Memory B cell (primary cell): ENCODE results near the gene SCN1B.

Experiments used
- ATAC-seq: fragments of 150-1000 bp; cut with Tn5 transposase; 2 replicates; pipeline ENCODE4 v1.10.0; 2021; ENCODE audit warnings: low read depth, mild to moderate bottlenecking, moderate library complexity
- DNase-seq, 2 donors: peaks; one replicate each; pipeline ENCODE4 v3.0.0; 2022; ENCODE audit warnings: low spot score in 2 of 2
- H3K27ac Mint-ChIP-seq: one replicate; pipeline ENCODE4 v1.8.0; 2022; ENCODE audit warnings: mild to moderate bottlenecking, moderate library complexity, mixed read lengths
- H3K27me3 Mint-ChIP-seq: one replicate; pipeline ENCODE4 v1.8.0; 2022; ENCODE audit warnings: mixed read lengths
- H3K36me3 Mint-ChIP-seq: one replicate; pipeline ENCODE4 v1.8.0; 2022; ENCODE audit warnings: mild to moderate bottlenecking, mixed read lengths
- H3K4me1 Mint-ChIP-seq: one replicate; pipeline ENCODE4 v1.8.0; 2022; ENCODE audit warnings: mixed read lengths
- H3K4me3 Mint-ChIP-seq: one replicate; pipeline ENCODE4 v1.8.0; 2022; ENCODE audit warnings: mild to moderate bottlenecking, moderate library complexity, mixed read lengths
- H3K9me3 Mint-ChIP-seq: one replicate; pipeline ENCODE4 v1.8.0; 2022; ENCODE audit warnings: mixed read lengths

SCN1B gene

DNA sequence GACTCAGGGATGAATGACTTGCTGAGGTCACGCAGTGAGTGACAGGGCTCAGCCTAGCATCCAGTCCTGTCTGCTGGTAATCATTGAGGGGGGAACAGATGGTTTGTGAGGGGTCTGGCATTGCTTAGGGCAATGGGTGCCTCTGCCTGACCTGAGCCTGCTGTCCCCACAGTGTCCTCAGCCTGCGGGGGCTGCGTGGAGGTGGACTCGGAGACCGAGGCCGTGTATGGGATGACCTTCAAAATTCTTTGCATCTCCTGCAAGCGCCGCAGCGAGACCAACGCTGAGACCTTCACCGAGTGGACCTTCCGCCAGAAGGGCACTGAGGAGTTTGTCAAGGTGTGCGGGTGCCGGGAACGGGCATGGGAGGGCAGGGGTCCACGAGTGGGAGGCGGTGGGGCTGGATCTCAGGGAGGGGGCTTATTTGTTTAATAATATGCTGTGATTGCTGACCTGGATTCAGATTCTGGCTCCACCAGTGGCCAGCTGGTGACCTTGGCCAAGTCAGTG lies 2.1 kb downstream of the SCN1B start:
- H3K4me3 Mint-ChIP-seq: no peak overlapping the region
- peaks cover 14% of the 10 kb centered on the region for H3K4me1 Mint-ChIP-seq
- no peaks in the 10 kb centered on the region for H3K9me3 Mint-ChIP-seq
- DNase-seq (no peak), ATAC-seq (no peak)
- H3K36me3 Mint-ChIP-seq: peaks cover 3% of the 10 kb centered on the region
- H3K27ac Mint-ChIP-seq: no peak overlapping the region
- H3K27me3 Mint-ChIP-seq: peaks cover 17% of the 10 kb centered on the region

DNA sequence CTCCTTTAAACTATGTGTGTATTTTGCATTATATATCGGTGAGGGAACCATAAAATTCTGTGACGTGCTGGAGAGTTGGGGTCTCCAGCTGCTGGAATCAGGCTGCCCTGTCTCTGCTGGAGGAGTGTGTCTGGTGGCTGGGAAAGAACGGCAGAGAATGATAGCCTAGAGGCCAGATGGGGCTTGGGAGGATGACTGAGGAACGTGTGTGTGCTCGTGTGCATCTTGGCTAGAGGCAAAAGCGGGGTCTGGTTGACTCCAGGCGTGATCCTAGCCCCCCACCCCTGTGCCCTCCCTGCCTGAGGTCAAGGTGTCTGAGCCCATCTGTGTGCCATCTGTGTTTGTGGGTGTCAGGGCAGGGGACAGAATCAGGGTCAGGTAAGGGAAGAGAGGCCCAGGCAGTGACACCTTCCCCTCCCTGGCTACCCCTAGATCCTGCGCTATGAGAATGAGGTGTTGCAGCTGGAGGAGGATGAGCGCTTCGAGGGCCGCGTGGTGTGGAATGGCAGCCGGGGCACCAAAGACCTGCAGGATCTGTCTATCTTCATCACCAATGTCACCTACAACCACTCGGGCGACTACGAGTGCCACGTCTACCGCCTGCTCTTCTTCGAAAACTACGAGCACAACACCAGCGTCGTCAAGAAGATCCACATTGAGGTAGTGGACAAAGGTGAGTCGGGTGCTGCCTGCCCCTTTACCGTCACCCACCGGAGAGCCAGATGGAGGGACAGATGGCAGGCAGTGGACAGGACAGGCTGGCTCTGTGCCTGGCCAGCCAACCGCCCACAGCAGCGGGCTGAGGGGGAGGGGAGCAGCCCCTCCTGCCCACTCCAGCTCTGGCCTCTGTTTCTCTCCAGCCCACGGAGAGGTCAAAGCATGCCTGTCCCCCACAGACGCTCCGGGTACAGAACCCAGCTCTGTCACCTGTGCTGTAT lies 3.1 kb downstream of the SCN1B start:
- ATAC-seq (no peak), DNase-seq (no peak)
- peaks cover 21% of the 10 kb centered on the region for H3K4me1 Mint-ChIP-seq
- H3K9me3 Mint-ChIP-seq: no peaks in the 10 kb centered on the region
- H3K27ac Mint-ChIP-seq: no peak overlapping the region
- H3K36me3 Mint-ChIP-seq: peaks cover 2% of the 10 kb centered on the region
- peaks cover 16% of the 10 kb centered on the region for H3K27me3 Mint-ChIP-seq
- H3K4me3 Mint-ChIP-seq: no peak overlapping the region

DNA sequence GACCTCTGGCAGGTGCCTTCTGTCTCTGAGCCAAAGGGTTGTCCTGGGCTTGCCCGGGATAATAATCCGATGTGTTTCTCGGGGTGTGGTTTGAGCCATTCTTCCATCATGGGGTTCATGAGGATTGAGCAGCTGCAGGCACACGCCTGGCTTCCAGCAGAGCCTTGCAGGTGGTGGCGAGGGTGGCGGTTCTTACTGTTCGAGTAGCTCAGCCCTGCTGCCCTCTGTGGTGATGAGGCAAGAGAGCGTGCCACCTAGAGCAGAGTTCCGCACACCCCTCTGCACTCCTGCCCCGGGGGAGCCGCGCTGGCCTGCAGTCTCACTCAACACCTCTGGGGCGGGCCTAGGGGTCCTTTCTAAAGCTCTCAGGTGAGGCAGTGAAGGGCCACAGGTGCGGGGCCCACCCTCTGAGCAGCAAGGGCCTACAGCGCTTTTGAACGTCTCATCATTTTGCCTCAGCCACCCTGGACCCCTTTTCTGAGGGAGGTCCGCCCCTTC lies 3.8 kb downstream of the SCN1B start:
- Mint-ChIP-seq H3K4me3 (no peak overlapping the region), H3K4me1 (peaks cover 25% of the 10 kb centered on the region), H3K36me3 (no peaks in the 10 kb centered on the region), H3K27me3 (peaks cover 14% of the 10 kb centered on the region), H3K9me3 (no peaks in the 10 kb centered on the region), H3K27ac (no peak overlapping the region)
- ATAC-seq (no peak), DNase-seq (no peak)

DNA sequence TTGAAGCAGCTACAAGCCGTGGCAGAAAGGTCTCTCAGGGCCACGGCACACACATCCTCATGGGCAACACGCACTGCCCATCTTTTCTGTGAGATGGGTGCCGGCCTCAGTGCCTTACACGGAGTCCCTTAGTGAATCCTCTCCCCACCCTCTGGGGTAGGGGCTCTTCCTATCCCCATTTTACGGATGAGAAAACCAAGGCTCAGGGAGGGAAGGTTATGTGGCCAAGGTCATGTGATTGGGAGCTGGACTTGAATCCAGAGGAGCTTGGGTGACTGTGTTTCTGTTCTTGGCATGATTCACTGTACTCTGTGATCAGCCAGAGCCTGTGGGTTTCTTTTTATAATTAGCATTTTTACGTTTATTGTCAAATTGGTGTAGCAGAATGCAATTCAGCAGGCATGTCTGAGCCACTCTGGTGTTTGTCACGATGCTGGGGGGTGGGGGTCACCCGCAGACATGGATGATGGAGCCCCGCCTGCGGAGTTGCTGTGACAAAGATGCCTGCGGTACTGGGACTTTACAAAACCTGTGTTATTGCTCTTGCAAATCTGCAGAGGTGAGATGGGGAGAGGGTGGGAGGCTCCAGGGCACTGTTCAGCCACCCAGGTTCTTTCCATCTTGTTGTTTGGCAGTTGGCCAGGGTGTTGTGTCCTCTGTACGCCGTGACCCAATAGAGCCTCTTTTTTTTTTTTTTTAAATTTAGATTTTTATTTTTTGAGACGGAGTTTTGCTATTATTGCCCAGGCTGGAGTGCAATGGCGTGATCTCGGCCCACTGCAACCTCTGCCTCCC lies 4.5 kb downstream of the SCN1B start:
- Mint-ChIP-seq H3K27me3 (peaks cover 12% of the 10 kb centered on the region), H3K27ac (no peak overlapping the region), H3K9me3 (no peaks in the 10 kb centered on the region), H3K4me1 (peaks cover 24% of the 10 kb centered on the region), H3K36me3 (no peaks in the 10 kb centered on the region), H3K4me3 (no peak overlapping the region)
- no peak for ATAC-seq
- no peak for DNase-seq

- H3K27ac Mint-ChIP-seq: no peak overlapping the region
- no peaks in the 10 kb centered on the region for H3K36me3 Mint-ChIP-seq
- ATAC-seq: peak; percentile 80
- peaks cover 18% of the 10 kb centered on the region for H3K27me3 Mint-ChIP-seq
- H3K4me1 Mint-ChIP-seq: peaks cover 30% of the 10 kb centered on the region
- no peaks in the 10 kb centered on the region for H3K9me3 Mint-ChIP-seq
- peak overlapping the region; percentile 29 for H3K4me3 Mint-ChIP-seq
- no peak for DNase-seq
Observed at GRCh38 chr19:35037716-35038622, 7.7 kb downstream of the SCN1B start.

DNA sequence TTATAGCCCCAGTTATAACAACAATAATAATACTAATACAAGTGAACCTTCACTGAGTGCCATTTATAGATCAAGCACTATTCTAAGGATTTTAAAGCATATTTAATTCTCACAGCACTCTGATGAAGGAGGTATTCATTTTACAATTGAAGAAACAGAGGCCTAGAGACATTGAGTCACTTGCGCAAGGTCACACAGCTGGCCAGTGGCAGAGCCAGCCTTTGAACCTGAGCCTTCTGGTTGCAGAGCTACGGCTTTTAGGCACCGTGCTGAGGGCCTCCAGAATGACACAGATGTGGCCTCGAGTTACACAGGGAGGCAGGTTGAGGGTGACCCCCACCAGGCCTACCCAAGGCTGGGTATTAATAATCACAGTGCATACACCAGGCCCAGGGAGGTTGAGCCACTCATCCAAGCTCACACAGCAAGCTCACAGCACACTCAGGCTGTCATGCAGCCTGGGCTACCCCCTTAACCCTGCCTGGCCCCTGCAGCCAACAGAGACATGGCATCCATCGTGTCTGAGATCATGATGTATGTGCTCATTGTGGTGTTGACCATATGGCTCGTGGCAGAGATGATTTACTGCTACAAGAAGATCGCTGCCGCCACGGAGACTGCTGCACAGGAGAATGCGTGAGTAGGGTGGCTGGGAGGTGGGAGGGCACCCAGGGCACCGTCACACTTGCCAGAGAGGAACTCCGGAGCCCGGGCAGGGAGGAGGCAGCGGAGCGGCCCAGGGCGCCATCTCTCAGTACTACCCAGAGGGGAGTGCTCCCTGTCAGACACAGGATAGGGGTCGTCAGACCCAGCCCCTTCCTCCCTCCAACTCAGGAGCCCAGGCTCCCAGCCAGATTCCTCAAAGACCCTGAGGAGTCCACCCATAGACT lies 8.6 kb downstream of the SCN1B start:
- Mint-ChIP-seq H3K27me3 (peaks cover 18% of the 10 kb centered on the region), H3K36me3 (no peaks in the 10 kb centered on the region), H3K4me1 (peaks cover 30% of the 10 kb centered on the region), H3K9me3 (no peaks in the 10 kb centered on the region), H3K27ac (no peak overlapping the region), H3K4me3 (peak overlapping the region; percentile 65)
- DNase-seq (no peak), ATAC-seq (peak; percentile 60)

- peaks cover 27% of the 10 kb centered on the region for H3K27me3 Mint-ChIP-seq
- H3K4me3 Mint-ChIP-seq: peak overlapping the region; percentile 79
- DNase-seq (no peak), ATAC-seq (no peak)
- H3K27ac Mint-ChIP-seq: no peak overlapping the region
- no peaks in the 10 kb centered on the region for H3K9me3 Mint-ChIP-seq
- H3K4me1 Mint-ChIP-seq: peaks cover 37% of the 10 kb centered on the region
- H3K36me3 Mint-ChIP-seq: no peaks in the 10 kb centered on the region
Observed at GRCh38 chr19:35039881-35040825, 9.9 kb downstream of the SCN1B start.

GRCh38 chr19:35040826-35041547 lies 10.7 kb downstream of the SCN1B start:
- Mint-ChIP-seq H3K27ac (no peak overlapping the region), H3K36me3 (no peaks in the 10 kb centered on the region), H3K9me3 (no peaks in the 10 kb centered on the region), H3K4me3 (peak overlapping the region; percentile 79), H3K4me1 (peaks cover 44% of the 10 kb centered on the region), H3K27me3 (peaks cover 28% of the 10 kb centered on the region)
- ATAC-seq (no peak), DNase-seq (no peak)

- Mint-ChIP-seq H3K27ac (no peak within 1 kb of the TSS), H3K36me3 (no peaks in the 10 kb centered on the region), H3K27me3 (peaks cover 28% of the 10 kb centered on the region), H3K4me1 (peaks cover 44% of the 10 kb centered on the region), H3K9me3 (no peaks in the 10 kb centered on the region), H3K4me3 (peak within 1 kb of the TSS; percentile 79)
- ATAC-seq (no peak), DNase-seq (no peak)
Observed at GRCh38 chr19:35041548-35042055, 11.3 kb downstream of the SCN1B start, which contains the start of gene HPN. Gene HPN (plus strand): TSS chr19:35041721. CDS start chr19:35042507, 786 bp downstream.

DNA sequence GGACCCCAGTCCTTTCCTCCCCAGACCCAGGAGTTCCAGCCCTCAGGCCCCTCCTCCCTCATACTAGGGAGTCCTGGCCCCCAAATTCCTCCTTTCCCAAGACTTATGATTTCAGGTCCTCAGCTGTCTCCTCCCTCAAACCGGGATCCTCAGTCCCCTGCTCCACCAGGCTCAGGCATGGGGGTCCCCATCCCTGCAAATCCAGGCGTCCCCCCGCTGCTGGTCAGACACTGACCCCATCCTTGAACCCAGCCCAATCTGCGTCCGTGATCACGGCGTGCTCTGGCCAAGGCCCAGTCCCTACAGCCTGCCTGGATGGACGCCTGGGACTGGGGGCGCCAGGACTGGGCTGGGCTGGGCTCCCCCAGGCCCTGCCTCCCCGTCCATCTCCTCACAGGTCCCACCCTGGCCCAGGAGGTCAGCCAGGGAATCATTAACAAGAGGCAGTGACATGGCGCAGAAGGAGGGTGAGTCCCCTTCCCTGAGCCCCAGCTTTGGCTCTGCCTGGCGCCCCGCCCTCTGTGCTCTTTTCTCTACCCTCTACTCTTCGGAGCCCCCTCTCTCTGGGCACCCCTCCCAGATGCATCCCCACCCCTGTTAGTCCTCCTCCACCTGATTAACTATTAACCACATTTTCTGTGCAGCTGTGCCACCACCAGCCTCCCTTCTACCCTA lies 11.9 kb downstream of the SCN1B start:
- no peak for DNase-seq
- Mint-ChIP-seq H3K4me3 (peak overlapping the region; percentile 46), H3K9me3 (no peaks in the 10 kb centered on the region), H3K36me3 (no peaks in the 10 kb centered on the region), H3K4me1 (peaks cover 41% of the 10 kb centered on the region), H3K27me3 (peaks cover 28% of the 10 kb centered on the region), H3K27ac (no peak overlapping the region)
- ATAC-seq: no peak
